Thoracic aorta (tissue), 2 donors: ENCODE results near the gene RARG. TPM values are rescaled to one million over a fixed set of nuclear protein-coding genes. Genes with fewer than 3 reads are reported as not detected.

ENCODE experiments used
- ATAC-seq: fragments of 150-250 bp; one replicate; pipeline ENCODE4 v1.8.0; 2017; ENCODE audit warnings: low read depth; ENCODE audit not compliant: insufficient number of reproducible peaks, low FRiP score
- DNase-seq: peaks from one replicate; pipeline ENCODE4 v3.0.0-alpha.2; 2020; ENCODE audit warnings: low spot score
- H3K27ac ChIP-seq, 2 donors: fragments of 200-600 bp; sonication (generic); 1 replicate in 1 of 2; 2 replicates in 1 of 2; pipeline ENCODE4 v1.5.1; 2016; ENCODE audit warnings: mild to moderate bottlenecking in 2 of 2, moderate library complexity in 2 of 2
- H3K27me3 ChIP-seq: fragments of 200-600 bp; sonication (generic); replicated peaks from 2 replicates; pipeline ENCODE4 v1.6.0; 2016; ENCODE audit warnings: mild to moderate bottlenecking; ENCODE audit not compliant: insufficient read depth
- H3K36me3 ChIP-seq: fragments of 200-600 bp; sonication (generic); one replicate; pipeline ENCODE4 v1.5.1; 2016
- H3K4me1 ChIP-seq, 2 donors: fragments of 200-600 bp; sonication (generic); 1 replicate in 1 of 2; 2 replicates in 1 of 2; pipeline versions ENCODE4 v1.5.1 to v1.6.0; 2016; ENCODE audit warnings: low read depth in 2 of 2, mild to moderate bottlenecking in 1 of 2; ENCODE audit not compliant: control insufficient read depth in 1 of 2
- H3K4me3 ChIP-seq: fragments of 200-600 bp; sonication (generic); 2 replicates; pipeline ENCODE4 v1.5.1; 2016; ENCODE audit warnings: mild to moderate bottlenecking
- H3K9me3 ChIP-seq: fragments of 200-600 bp; sonication (generic); 2 replicates; pipeline ENCODE4 v1.5.1; 2016
- total RNA-seq, 2 donors: library from RNA; depleted of rRNA; stranded (reverse); fragments of >200 nt; gene quantifications; one replicate each; pipeline versions ENCODE4 v1.1.0 to v1.2.3, GENCODE V29; 2016
- TF ChIP-seq, protein P1 (sequence below): fragments of 200-600 bp; sonication (generic); IDR thresholded peaks from one replicate; pipeline ENCODE4 v1.5.1; 2019; ENCODE audit warnings: antibody characterized with exemption

The RARG gene
- total RNA-seq: 10 to 100 TPM; 25.7 to 37.5 TPM

DNA sequence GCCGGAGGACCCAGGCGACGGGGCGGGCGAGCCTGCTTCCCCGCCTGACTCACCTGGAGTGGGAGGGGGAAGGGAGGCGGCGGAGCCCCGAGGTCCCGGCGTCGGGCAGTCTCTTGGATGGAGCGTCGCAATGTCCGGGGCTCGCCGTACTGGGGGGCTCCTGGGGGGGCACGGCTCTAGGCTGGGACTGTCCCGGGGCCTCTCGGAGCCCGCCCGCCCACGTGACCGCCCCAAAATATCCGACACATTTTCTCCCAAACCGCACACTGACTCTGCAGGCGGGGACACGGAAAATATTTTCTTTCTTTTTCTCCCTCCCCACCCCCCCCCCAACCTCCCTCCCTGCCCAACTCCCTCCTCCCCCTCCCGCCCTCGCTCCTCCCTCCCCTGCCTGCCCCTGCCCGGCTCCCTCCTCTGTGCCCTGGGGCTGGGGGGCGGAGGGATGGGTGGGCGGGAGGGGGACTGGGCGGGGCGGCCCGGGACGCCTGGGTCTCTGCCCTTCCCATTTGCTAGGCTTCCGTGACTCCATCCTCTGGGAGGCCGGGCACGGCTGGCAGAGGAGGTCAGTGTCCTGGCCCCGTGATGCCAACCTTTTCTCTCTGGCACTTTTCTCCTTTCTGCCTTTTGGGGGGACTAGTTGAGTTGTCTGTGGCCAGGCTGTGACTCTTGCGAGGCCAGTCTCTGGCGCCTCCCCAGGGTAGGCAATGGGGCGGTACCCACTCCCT, at the start of gene RARG:
Gene RARG, minus strand, starts transcription at position 289 of the 725 bp plus-strand sequence. CDS start 4,664 bp downstream, outside the sequence.
- Histone ChIP-seq H3K36me3 (no peaks in the 10 kb centered on the region), H3K4me1 (peaks cover 28 to 54% of the 10 kb centered on the region in 2 donors), H3K4me3 (peak within 1 kb of the TSS; percentile 94), H3K27me3 (no peaks in the 10 kb centered on the region), H3K9me3 (no peaks in the 10 kb centered on the region), H3K27ac (peak within 1 kb of the TSS; percentile 88 to 92)
- DNase-seq: peak; percentile 46
- TF ChIP-seq, protein P1, sequence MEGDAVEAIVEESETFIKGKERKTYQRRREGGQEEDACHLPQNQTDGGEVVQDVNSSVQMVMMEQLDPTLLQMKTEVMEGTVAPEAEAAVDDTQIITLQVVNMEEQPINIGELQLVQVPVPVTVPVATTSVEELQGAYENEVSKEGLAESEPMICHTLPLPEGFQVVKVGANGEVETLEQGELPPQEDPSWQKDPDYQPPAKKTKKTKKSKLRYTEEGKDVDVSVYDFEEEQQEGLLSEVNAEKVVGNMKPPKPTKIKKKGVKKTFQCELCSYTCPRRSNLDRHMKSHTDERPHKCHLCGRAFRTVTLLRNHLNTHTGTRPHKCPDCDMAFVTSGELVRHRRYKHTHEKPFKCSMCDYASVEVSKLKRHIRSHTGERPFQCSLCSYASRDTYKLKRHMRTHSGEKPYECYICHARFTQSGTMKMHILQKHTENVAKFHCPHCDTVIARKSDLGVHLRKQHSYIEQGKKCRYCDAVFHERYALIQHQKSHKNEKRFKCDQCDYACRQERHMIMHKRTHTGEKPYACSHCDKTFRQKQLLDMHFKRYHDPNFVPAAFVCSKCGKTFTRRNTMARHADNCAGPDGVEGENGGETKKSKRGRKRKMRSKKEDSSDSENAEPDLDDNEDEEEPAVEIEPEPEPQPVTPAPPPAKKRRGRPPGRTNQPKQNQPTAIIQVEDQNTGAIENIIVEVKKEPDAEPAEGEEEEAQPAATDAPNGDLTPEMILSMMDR: no peak
- peak; percentile 57 for ATAC-seq

DNA sequence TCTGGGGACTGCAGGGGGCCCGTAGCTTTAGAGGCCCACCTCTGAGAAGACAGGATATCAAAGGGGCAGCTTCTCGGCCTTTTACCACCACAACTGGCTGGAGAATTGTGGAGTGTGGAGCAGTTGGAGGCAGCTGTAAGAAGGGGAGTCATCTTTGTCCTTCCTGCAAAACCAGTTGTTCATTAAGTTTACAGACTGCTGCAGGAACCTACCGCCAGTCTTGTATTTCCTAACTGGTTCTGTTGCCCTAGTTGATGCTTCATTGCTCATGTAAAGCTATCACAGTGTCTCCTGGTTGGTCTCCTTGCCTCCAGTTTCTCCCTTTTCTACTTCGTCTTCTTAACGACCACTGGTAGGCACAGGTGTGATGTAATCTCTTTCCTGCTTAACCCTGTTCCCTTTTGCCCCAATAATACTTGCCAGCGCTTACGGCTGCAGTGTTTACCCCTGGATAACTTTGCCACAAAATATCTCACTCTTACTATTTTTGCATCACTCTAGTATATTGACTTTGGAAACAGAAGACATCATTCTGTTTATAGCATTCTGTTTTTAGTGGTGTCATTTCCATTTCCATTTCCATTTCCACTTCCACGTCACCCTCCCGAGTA, 48.0 kb upstream of the RARG start:
- Histone ChIP-seq H3K4me3 (no peak overlapping the region), H3K9me3 (no peaks in the 10 kb centered on the region), H3K27me3 (no peaks in the 10 kb centered on the region), H3K4me1 (no peaks in the 10 kb centered on the region), H3K36me3 (no peaks in the 10 kb centered on the region), H3K27ac (no peak overlapping the region)
- DNase-seq (no peak), ATAC-seq (no peak)
- TF ChIP-seq, protein P1: no peak

DNA sequence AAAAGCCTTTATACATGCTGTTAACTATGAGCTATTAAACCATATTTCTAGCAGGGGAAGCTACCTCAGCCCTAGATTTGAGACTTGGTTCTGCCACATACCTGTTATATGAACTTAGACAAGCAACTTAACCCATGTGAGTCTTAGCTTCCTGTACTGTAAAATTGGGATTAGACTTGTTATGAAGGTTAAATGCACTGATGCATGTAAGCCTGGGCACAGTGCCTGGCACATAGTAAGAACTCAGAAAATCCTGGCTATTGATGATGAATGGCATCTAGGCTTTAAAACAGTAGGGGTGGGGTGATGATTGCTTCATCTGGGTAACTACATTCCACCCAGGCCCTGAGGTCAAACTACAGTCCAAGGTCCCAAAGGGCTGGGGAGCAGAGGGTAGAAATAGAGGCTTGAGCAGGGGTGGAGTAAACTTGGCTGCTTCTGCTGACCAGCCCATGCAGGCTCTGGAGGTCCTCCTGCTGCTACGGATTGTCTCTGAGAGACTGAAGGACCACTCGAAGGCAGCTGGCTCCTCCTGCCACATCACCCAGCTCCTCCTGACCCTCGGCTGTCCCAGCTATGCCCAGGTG, 47.4 kb upstream of the RARG start:
- Histone ChIP-seq H3K27ac (no peak overlapping the region), H3K9me3 (no peaks in the 10 kb centered on the region), H3K27me3 (no peaks in the 10 kb centered on the region), H3K4me3 (no peak overlapping the region), H3K4me1 (no peaks in the 10 kb centered on the region), H3K36me3 (no peaks in the 10 kb centered on the region)
- ATAC-seq (no peak), DNase-seq (no peak)
- TF ChIP-seq, protein P1: no peak

DNA sequence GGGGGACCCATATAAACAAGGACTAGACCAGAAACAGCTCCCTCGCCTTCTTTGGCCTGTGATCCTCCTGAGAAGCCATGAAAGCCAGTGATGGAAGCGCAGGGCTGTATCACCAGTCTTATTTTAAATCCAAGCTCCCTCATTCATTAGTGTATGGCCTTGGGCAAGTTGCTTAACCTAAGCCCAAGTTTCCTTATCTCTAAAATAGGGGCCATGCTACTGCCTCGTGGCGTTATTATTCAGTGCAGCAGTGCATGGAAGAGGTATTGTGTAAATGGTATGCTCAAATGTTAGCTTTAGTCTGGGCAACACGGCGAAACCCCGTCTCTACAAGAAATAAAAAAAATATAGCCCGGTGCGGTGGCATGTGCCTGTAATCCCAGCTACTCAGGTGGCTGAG, 46.0 kb upstream of the RARG start:
- H3K4me3 ChIP-seq: no peak overlapping the region
- no peaks in the 10 kb centered on the region for H3K27me3 ChIP-seq
- H3K4me1 ChIP-seq: no peaks in the 10 kb centered on the region
- ATAC-seq (no peak), DNase-seq (no peak)
- TF ChIP-seq, protein P1: no peak
- no peaks in the 10 kb centered on the region for H3K36me3 ChIP-seq
- no peak overlapping the region for H3K27ac ChIP-seq
- H3K9me3 ChIP-seq: no peaks in the 10 kb centered on the region

DNA sequence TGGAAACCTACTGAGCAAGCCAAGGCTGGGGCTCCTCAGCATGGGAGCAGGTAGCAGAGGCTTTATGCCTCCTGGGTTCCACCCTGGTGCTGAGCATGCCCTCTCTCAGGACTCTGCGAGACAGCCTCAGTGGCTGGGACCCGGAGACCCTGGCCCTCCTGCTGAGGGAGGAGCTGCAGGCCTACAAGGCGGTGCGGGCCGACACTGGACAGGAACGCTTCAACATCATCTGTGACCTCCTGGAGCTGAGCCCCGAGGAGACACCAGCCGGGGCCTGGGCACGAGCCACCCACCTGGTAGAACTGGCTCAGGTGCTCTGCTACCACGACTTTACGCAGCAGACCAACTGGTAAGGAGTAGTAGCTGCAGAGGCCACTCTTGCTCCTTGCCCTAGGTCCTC, 44.5 kb upstream of the RARG start:
- H3K9me3 ChIP-seq: no peaks in the 10 kb centered on the region
- no peaks in the 10 kb centered on the region for H3K36me3 ChIP-seq
- no peaks in the 10 kb centered on the region for H3K4me1 ChIP-seq
- TF ChIP-seq, protein P1: no peak
- ATAC-seq (no peak), DNase-seq (no peak)
- H3K4me3 ChIP-seq: no peak overlapping the region
- H3K27ac ChIP-seq: no peak overlapping the region
- no peaks in the 10 kb centered on the region for H3K27me3 ChIP-seq
